IMR-90 (cell line): ENCODE data around the gene PTPRH. TPM values are rescaled to one million over a fixed set of nuclear protein-coding genes. Genes with fewer than 3 reads are reported as not detected.
A peak's percentile ranks its signal among the peaks of the same experiment; 100 is the strongest.

Experiments
- ATAC-seq: fragments of 200-7000 bp; cut with Tn5 transposase; 2 replicates; pipeline ENCODE4 v1.9.1; 2020; ENCODE audit warnings: low read depth, mild to moderate bottlenecking, moderate library complexity
- BruUV-seq: library from RNA; stranded (reverse); fragments of 400-500 nt; replicated peaks from 2 replicates; lab custom pipeline; 2021; lab: Mats Ljungman, UMichigan
- CTCF ChIA-PET: fragments of 300-600 bp; formaldehyde crosslinking; extraction: SDS; loops from one replicate; lab custom pipeline; 2021; ENCODE audit warnings: antibody characterized with exemption; lab: Yijun Ruan, JAX
- POLR2A ChIA-PET: fragments of 300-600 bp; sonication (Branson Sonifier 250); formaldehyde crosslinking; loops from one replicate; lab custom pipeline; 2022; ENCODE audit warnings: antibody characterized with exemption; ENCODE audit not compliant: unreplicated experiment; lab: Charles Lee
- DNase-seq: peaks from one replicate; pipeline ENCODE4 v3.0.0; 2013
- H2AFZ ChIP-seq: replicated peaks from 2 replicates; pipeline ENCODE3; 2013; ENCODE audit warnings: low read length, mild to moderate bottlenecking; ENCODE audit not compliant: poor library complexity
- H2AK5ac ChIP-seq: 2 replicates; pipeline ENCODE4 v1.6.1; 2013; ENCODE audit warnings: low read depth, low read length, inconsistent platforms
- H2AK9ac ChIP-seq: replicated peaks from 2 replicates; pipeline ENCODE3; 2013; ENCODE audit warnings: mild to moderate bottlenecking, low read depth, low read length, moderate library complexity; ENCODE audit not compliant: poor library complexity
- H2BK120ac ChIP-seq: 2 replicates; pipeline ENCODE4 v1.6.1; 2013; ENCODE audit warnings: low read depth, low read length, inconsistent platforms
- H2BK15ac ChIP-seq: 3 replicates; pipeline ENCODE4 v1.6.1; 2013; ENCODE audit warnings: low read depth, low read length, inconsistent platforms
- H2BK20ac ChIP-seq: 2 replicates; pipeline ENCODE4 v1.6.1; 2013; ENCODE audit warnings: low read depth, mild to moderate bottlenecking, inconsistent platforms, low read length, moderate library complexity
- H2BK5ac ChIP-seq: 2 replicates; pipeline ENCODE4 v1.6.1; 2013; ENCODE audit warnings: mild to moderate bottlenecking, low read depth, low read length, inconsistent platforms; ENCODE audit not compliant: poor library complexity, severe bottlenecking
- H3K14ac ChIP-seq: replicated peaks from 2 replicates; pipeline ENCODE4 v1.6.1; 2013; ENCODE audit warnings: low read depth, low read length, inconsistent platforms
- H3K18ac ChIP-seq: 2 replicates; pipeline ENCODE4 v1.6.1; 2013; ENCODE audit warnings: low read depth, low read length, control low read depth
- H3K23ac ChIP-seq: 2 replicates; pipeline ENCODE4 v1.6.1; 2013; ENCODE audit warnings: low read depth, low read length, inconsistent platforms
- H3K27ac ChIP-seq: 2 replicates; pipeline ENCODE4 v1.5.1; 2013; ENCODE audit warnings: mild to moderate bottlenecking, control low read depth, low read length; ENCODE audit not compliant: insufficient read depth
- H3K27me3 ChIP-seq: 2 replicates; pipeline ENCODE4 v1.6.1; 2013; ENCODE audit warnings: low read length; ENCODE audit not compliant: control insufficient read depth, insufficient read depth
- H3K36me3 ChIP-seq: 2 replicates; pipeline ENCODE4 v1.6.1; 2013; ENCODE audit warnings: low read length, mixed read lengths; ENCODE audit not compliant: control insufficient read depth, insufficient read depth
- H3K4ac ChIP-seq: 2 replicates; pipeline ENCODE4 v1.6.1; 2013; ENCODE audit warnings: low read depth, low read length, inconsistent platforms
- H3K4me1 ChIP-seq: 2 replicates; pipeline ENCODE4 v1.6.1; 2013; ENCODE audit warnings: low read length, mixed read lengths; ENCODE audit not compliant: control insufficient read depth, insufficient read depth
- H3K4me2 ChIP-seq: 2 replicates; pipeline ENCODE4 v1.6.1; 2013; ENCODE audit warnings: low read depth, mild to moderate bottlenecking, control low read depth, low read length, moderate library complexity
- H3K4me3 ChIP-seq: 2 replicates; pipeline ENCODE4 v1.5.1; 2013; ENCODE audit warnings: low read depth, mild to moderate bottlenecking, control low read depth, low read length, moderate library complexity; ENCODE audit not compliant: insufficient read depth
- H3K56ac ChIP-seq: 2 replicates; pipeline ENCODE4 v1.6.1; 2013; ENCODE audit warnings: low read length, inconsistent platforms; ENCODE audit not compliant: insufficient read depth; ENCODE audit errors: extremely low read depth
- H3K79me1 ChIP-seq, 2 experiments: 2 replicates each; pipeline ENCODE4 v1.6.1; 2013; ENCODE audit warnings: low read length in 2 of 2, inconsistent platforms in 1 of 2, low read depth in 1 of 2
- H3K9ac ChIP-seq: 2 replicates; pipeline ENCODE4 v1.6.1; 2013; ENCODE audit warnings: low read depth, low read length, control low read depth
- H3K9me1 ChIP-seq: 2 replicates; pipeline ENCODE4 v1.6.1; 2013; ENCODE audit warnings: low read length, inconsistent platforms; ENCODE audit not compliant: insufficient read depth
- H3K9me3 ChIP-seq: 2 replicates; pipeline ENCODE4 v1.6.1; 2013; ENCODE audit warnings: low read length; ENCODE audit not compliant: control insufficient read depth, insufficient read depth
- H4K20me1 ChIP-seq: 2 replicates; pipeline ENCODE4 v1.6.1; 2013; ENCODE audit warnings: low read length, inconsistent platforms; ENCODE audit not compliant: insufficient read depth
- H4K5ac ChIP-seq: 2 replicates; pipeline ENCODE4 v1.6.1; 2013; ENCODE audit warnings: mild to moderate bottlenecking, low read depth, low read length, control low read depth
- H4K8ac ChIP-seq, 2 experiments: 2 replicates each; pipeline ENCODE4 v1.6.1; 2013; ENCODE audit warnings: low read depth in 2 of 2, low read length in 2 of 2, control low read depth in 1 of 2, inconsistent platforms in 1 of 2
- H4K91ac ChIP-seq: 2 replicates; pipeline ENCODE4 v1.6.1; 2013; ENCODE audit warnings: low read depth, low read length, inconsistent platforms; ENCODE audit not compliant: insufficient read depth
- BHLHE40 ChIP-seq: fragments of 150-350 bp; IDR thresholded peaks from 2 replicates; pipeline ENCODE4 v1.6.1; 2016; ENCODE audit warnings: mild to moderate bottlenecking, low read depth, low read length
- CEBPB ChIP-seq: IDR thresholded peaks from 2 replicates; pipeline ENCODE4 v1.6.1; 2012; ENCODE audit warnings: low read depth, low read length, improper control_type of control experiment
- CHD1 ChIP-seq: IDR thresholded peaks from 2 replicates; pipeline ENCODE4 v1.6.1; 2012; ENCODE audit warnings: low read depth, low read length, improper control_type of control experiment
- FOS ChIP-seq: fragments of 150-350 bp; IDR thresholded peaks from 2 replicates; pipeline ENCODE4 v1.6.1; 2016; ENCODE audit warnings: low read depth, low read length
- MAFK ChIP-seq: IDR thresholded peaks from 2 replicates; pipeline ENCODE4 v1.6.1; 2012; ENCODE audit warnings: low read depth, low read length, improper control_type of control experiment
- MXI1 ChIP-seq: IDR thresholded peaks from 2 replicates; pipeline ENCODE4 v1.6.1; 2012; ENCODE audit warnings: low read depth, mild to moderate bottlenecking, low read length, moderate library complexity, borderline replicate concordance
- POLR2A ChIP-seq: IDR thresholded peaks from 2 replicates; pipeline ENCODE4 v1.6.1; 2012; ENCODE audit warnings: mild to moderate bottlenecking, low read depth, low read length
- RAD21 ChIP-seq: IDR thresholded peaks from 2 replicates; pipeline ENCODE4 v1.6.1; 2012; ENCODE audit warnings: low read length, improper control_type of control experiment
- RCOR1 ChIP-seq: IDR thresholded peaks from 2 replicates; pipeline ENCODE4 v1.6.1; 2012; ENCODE audit warnings: mild to moderate bottlenecking, low read length, improper control_type of control experiment; ENCODE audit not compliant: insufficient replicate concordance
- RFX5 ChIP-seq: IDR thresholded peaks from 2 replicates; pipeline ENCODE4 v1.8.0; 2012; ENCODE audit warnings: low read depth, mild to moderate bottlenecking, low read length, moderate library complexity
- SMC3 ChIP-seq: fragments of 150-350 bp; IDR thresholded peaks from 2 replicates; pipeline ENCODE4 v1.6.1; 2016; ENCODE audit warnings: low read depth, mild to moderate bottlenecking, antibody characterized with exemption, low read length, moderate library complexity
- USF2 ChIP-seq: fragments of 150-350 bp; IDR thresholded peaks from 2 replicates; pipeline ENCODE4 v1.6.1; 2017; ENCODE audit warnings: mild to moderate bottlenecking, antibody characterized with exemption, low read length, low read depth
- WGBS, 2 experiments: methylation state at CpG; one replicate each; pipeline versions ENCODE4 v1.1.5 to v1.1.7; 2013; ENCODE audit warnings: missing lambda C conversion rate in 2 of 2; ENCODE audit not compliant: insufficient read length in 1 of 2; ENCODE audit errors: extremely low coverage in 2 of 2; 5-methylcytosine and 5-hydroxymethylcytosine counted together
- dilution Hi-C: fragments of 300-500 bp; cut with HindIII; formaldehyde crosslinking; loops from one replicate; pipeline ENCODE4 v1.14.3; 2018; ENCODE audit warnings: low sequenced_read_pairs; ENCODE audit not compliant: unreplicated experiment
- in situ Hi-C: fragments of 300-500 bp; cut with MboI; formaldehyde crosslinking; loops from 3 replicates; pipeline ENCODE4 v1.14.3; 2019; ENCODE audit warnings: low sequenced_read_pairs, inconsistent platforms, mixed read lengths
- intact Hi-C: fragments of 100-400 bp; cut with micrococcal nuclease; formaldehyde crosslinking; loops from 2 replicates; pipeline ENCODE4 v1.10.0; 2022
- polyA plus RNA-seq, 3 experiments: library from polyadenylated mRNA; depleted of rRNA; stranded (reverse); fragments of >200 nt; gene quantifications; 2 replicates each; pipeline ENCODE4 v1.2.3, GENCODE V29; 2012; ENCODE audit warnings: low replicate concordance in 1 of 3
- total RNA-seq: library from RNA; depleted of rRNA; stranded (reverse); fragments of >200 nt; gene quantifications from 2 replicates; pipeline ENCODE4 v1.2.3, GENCODE V29; 2012
- TF ChIP-seq, protein P1 (sequence below): conservative IDR thresholded peaks from 2 replicates; pipeline ENCODE4 v1.5.1; 2012; ENCODE audit warnings: mild to moderate bottlenecking, low read depth, low read length, improper control_type of control experiment

The PTPRH gene
- total and polyA plus RNA-seq, 2 of the 4 experiments (the other 2 are of a cell fraction) = 1.3 to 3.4 TPM

DNA sequence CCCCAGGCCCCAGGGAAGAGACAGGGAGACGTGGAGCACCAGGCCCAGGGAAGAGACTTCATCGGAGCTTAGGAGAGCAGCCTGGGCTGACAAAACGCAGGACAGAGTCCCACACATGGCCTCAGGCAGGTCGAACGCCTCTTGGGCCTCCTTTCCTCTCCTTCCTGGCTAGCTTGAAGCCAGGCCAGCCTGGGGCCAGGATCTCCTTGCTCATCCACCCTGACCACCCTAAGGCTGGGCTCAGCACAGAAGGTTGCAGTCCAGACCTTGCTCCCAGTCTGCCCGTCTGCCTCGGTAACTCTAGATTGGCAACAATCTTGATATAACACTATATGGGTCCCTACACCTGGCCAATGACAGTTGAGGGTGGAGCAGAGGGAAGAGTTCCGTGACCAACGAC, 39.4 kb upstream of the PTPRH start:
- no peak for TF ChIP-seq CEBPB
- TF ChIP-seq POLR2A = no peak
- no peak for TF ChIP-seq USF2
- no peak for TF ChIP-seq RAD21
- no peak for TF ChIP-seq MXI1
- no peak for TF ChIP-seq RFX5
- no peak for TF ChIP-seq RCOR1
- no peak for TF ChIP-seq FOS
- no peak for TF ChIP-seq BHLHE40
- TF ChIP-seq, protein P1, sequence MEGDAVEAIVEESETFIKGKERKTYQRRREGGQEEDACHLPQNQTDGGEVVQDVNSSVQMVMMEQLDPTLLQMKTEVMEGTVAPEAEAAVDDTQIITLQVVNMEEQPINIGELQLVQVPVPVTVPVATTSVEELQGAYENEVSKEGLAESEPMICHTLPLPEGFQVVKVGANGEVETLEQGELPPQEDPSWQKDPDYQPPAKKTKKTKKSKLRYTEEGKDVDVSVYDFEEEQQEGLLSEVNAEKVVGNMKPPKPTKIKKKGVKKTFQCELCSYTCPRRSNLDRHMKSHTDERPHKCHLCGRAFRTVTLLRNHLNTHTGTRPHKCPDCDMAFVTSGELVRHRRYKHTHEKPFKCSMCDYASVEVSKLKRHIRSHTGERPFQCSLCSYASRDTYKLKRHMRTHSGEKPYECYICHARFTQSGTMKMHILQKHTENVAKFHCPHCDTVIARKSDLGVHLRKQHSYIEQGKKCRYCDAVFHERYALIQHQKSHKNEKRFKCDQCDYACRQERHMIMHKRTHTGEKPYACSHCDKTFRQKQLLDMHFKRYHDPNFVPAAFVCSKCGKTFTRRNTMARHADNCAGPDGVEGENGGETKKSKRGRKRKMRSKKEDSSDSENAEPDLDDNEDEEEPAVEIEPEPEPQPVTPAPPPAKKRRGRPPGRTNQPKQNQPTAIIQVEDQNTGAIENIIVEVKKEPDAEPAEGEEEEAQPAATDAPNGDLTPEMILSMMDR = no peak
- TF ChIP-seq CHD1 = no peak
- TF ChIP-seq MAFK = no peak
- no peak for TF ChIP-seq SMC3
- whole genome bisulfite sequencing, 2 experiments = 94% methylated on average over 3 of the region's 9 CpGs; no CpG with 5 or more reads in 1 of the 2 experiments
- H3K36me3 ChIP-seq = peaks cover 26% of the 10 kb centered on the region
- no peak overlapping the region for H2BK5ac ChIP-seq
- no peak overlapping the region for H3K56ac ChIP-seq
- H3K27ac ChIP-seq = no peak overlapping the region
- no peaks in the 10 kb centered on the region for H3K27me3 ChIP-seq
- H3K4me3 ChIP-seq = no peak overlapping the region
- H3K18ac ChIP-seq = no peak overlapping the region
- H3K9me3 ChIP-seq = no peaks in the 10 kb centered on the region
- no peak overlapping the region for H4K8ac ChIP-seq
- H4K20me1 ChIP-seq = peaks cover 76% of the 10 kb centered on the region
- H2BK15ac ChIP-seq = no peak overlapping the region
- H3K9me1 ChIP-seq = peaks cover 23% of the 10 kb centered on the region
- in situ Hi-C loops = no loop called here
- H3K14ac ChIP-seq = no peak overlapping the region
- H3K23ac ChIP-seq = no peak overlapping the region
- peak overlapping the region; percentile 43 for H2AFZ ChIP-seq
- H3K9ac ChIP-seq = no peak overlapping the region
- ATAC-seq = no peak
- no peak overlapping the region for H2AK5ac ChIP-seq
- POLR2A ChIA-PET = no interaction called here
- no peak overlapping the region for H4K5ac ChIP-seq
- H2BK120ac ChIP-seq = no peak overlapping the region
- H2AK9ac ChIP-seq = peak overlapping the region; percentile 70
- 0 out of 2 replicates have a peak, but pooled peaks cover 1% of the 10 kb centered on the region for H3K4me1 ChIP-seq
- no peak overlapping the region for H3K4ac ChIP-seq
- DNase-seq = no peak
- no TSS peak for BruUV-seq
- intact Hi-C loops = no loop called here
- H2BK20ac ChIP-seq = no peak overlapping the region
- H3K4me2 ChIP-seq = no peak overlapping the region
- no peak overlapping the region for H4K91ac ChIP-seq
- dilution Hi-C loops = no loop called here
- CTCF ChIA-PET = no interaction called here
- H3K79me1 ChIP-seq = peaks cover 12 to 87% of the 10 kb centered on the region in 2 experiments
